Stimulated activated naive CD4-positive, alpha-beta T cell treated with Interleukin-2 at 50 U/mL for 16 hours (primary cell): Measurements from ENCODE around the gene ZNF701.
"Not testable (repeated sequence)": the region's sequence is repeated elsewhere in the genome, so short reads cannot be mapped to it uniquely, and the experiment has no call there.

Source experiments
- DNase-seq: peaks from one replicate; lab custom pipeline; 2025; lab: John Stamatoyannopoulos, UW

ZNF701 gene

GRCh38 chr19:52566588-52566987 is 3.5 kb upstream of the ZNF701 start:
- DNase-seq: no peak

- no peak for DNase-seq
Measured at GRCh38 chr19:52567921-52568320, 2.2 kb upstream of the ZNF701 start.

GRCh38 chr19:52569638-52569999 is 468 bp upstream of the ZNF701 start:
- DNase-seq: not testable (repeated sequence)

- no peak for DNase-seq
Measured at GRCh38 chr19:52584736-52585440, 14.8 kb downstream of the ZNF701 start.

- no peak for DNase-seq
Measured at GRCh38 chr19:52585604-52586003, 15.5 kb downstream of the ZNF701 start.

GRCh38 chr19:52590728-52591127 is 20.6 kb downstream of the ZNF701 start:
- no peak for DNase-seq

- no peak for DNase-seq
Measured at GRCh38 chr19:52592301-52592700, 22.2 kb downstream of the ZNF701 start.

- DNase-seq: not testable (repeated sequence)
Measured at GRCh38 chr19:52593441-52593840, 23.4 kb downstream of the ZNF701 start.

- no peak for DNase-seq
Measured at GRCh38 chr19:52599241-52599640, 29.2 kb downstream of the ZNF701 start.

- DNase-seq: no peak
Measured at GRCh38 chr19:52600639-52601024, 30.5 kb downstream of the ZNF701 start.

GRCh38 chr19:52601025-52601973 is 31.2 kb downstream of the ZNF701 start:
- peak; percentile 92 for DNase-seq

GRCh38 chr19:52601974-52602366 is 31.9 kb downstream of the ZNF701 start:
- DNase-seq: not testable (repeated sequence)

GRCh38 chr19:52602941-52603340 is 32.9 kb downstream of the ZNF701 start:
- DNase-seq: no peak

GRCh38 chr19:52603558-52604207 is 33.6 kb downstream of the ZNF701 start:
- DNase-seq: no peak

GRCh38 chr19:52613299-52613906 is 43.3 kb downstream of the ZNF701 start:
- no peak for DNase-seq

- DNase-seq: no peak
Measured at GRCh38 chr19:52621376-52621775, 51.3 kb downstream of the ZNF701 start.

GRCh38 chr19:52622261-52622660 is 52.2 kb downstream of the ZNF701 start:
- DNase-seq: no peak

- DNase-seq: no peak
Measured at GRCh38 chr19:52626915-52627314, 56.8 kb downstream of the ZNF701 start.

GRCh38 chr19:52627441-52627840 is 57.4 kb downstream of the ZNF701 start:
- DNase-seq: not testable (repeated sequence)

- no peak for DNase-seq
Measured at GRCh38 chr19:52635786-52636570, 65.9 kb downstream of the ZNF701 start.
